Hepatocyte (in vitro differentiated cells): Measurements from ENCODE around the gene FBXO36. TPM values are rescaled to one million over a fixed set of nuclear protein-coding genes. Genes with fewer than 3 reads are reported as not detected.

Experiments used
- DNase-seq: peaks from one replicate; pipeline ENCODE4 v3.0.0-alpha.2; 2016; ENCODE audit warnings: low spot score
- H2AFZ ChIP-seq: fragments of 200-600 bp; sonication (generic); 2 replicates; pipeline ENCODE4 v1.6.0; 2016; ENCODE audit warnings: antibody characterized with exemption, mild to moderate bottlenecking
- H3K27ac ChIP-seq: fragments of 200-600 bp; sonication (generic); 2 replicates; pipeline ENCODE4 v1.5.1; 2016; ENCODE audit warnings: mild to moderate bottlenecking
- H3K27me3 ChIP-seq: fragments of 200-600 bp; sonication (generic); 2 replicates; pipeline ENCODE4 v1.6.1; 2016
- H3K36me3 ChIP-seq: fragments of 200-600 bp; sonication (generic); replicated peaks from 2 replicates; pipeline ENCODE4 v1.5.1; 2016; ENCODE audit warnings: low read depth; ENCODE audit not compliant: insufficient read depth
- H3K4me1 ChIP-seq: fragments of 200-600 bp; sonication (generic); 2 replicates; pipeline ENCODE4 v1.5.1; 2016; ENCODE audit warnings: mild to moderate bottlenecking, moderate library complexity; ENCODE audit not compliant: insufficient read depth
- H3K4me2 ChIP-seq: fragments of 200-600 bp; sonication (generic); 2 replicates; pipeline ENCODE4 v1.6.0; 2016
- H3K4me3 ChIP-seq: fragments of 200-600 bp; sonication (generic); 2 replicates; pipeline ENCODE4 v1.5.1; 2016; ENCODE audit warnings: mild to moderate bottlenecking
- H3K79me2 ChIP-seq: fragments of 200-600 bp; sonication (generic); 2 replicates; pipeline ENCODE4 v1.6.0; 2017; ENCODE audit warnings: mild to moderate bottlenecking
- H3K9me2 ChIP-seq: fragments of 200-600 bp; sonication (generic); replicated peaks from 2 replicates; pipeline ENCODE4 v1.6.0; 2017; ENCODE audit warnings: mild to moderate bottlenecking; ENCODE audit not compliant: insufficient read depth
- H3K9me3 ChIP-seq: fragments of 200-600 bp; sonication (generic); 2 replicates; pipeline ENCODE4 v1.5.1; 2016; ENCODE audit warnings: low read depth, mild to moderate bottlenecking
- H4K20me1 ChIP-seq: fragments of 200-600 bp; sonication (generic); 2 replicates; pipeline ENCODE4 v1.6.0; 2016; ENCODE audit warnings: mild to moderate bottlenecking; ENCODE audit not compliant: insufficient read depth, poor library complexity, severe bottlenecking
- CTCF ChIP-seq: fragments of 200-600 bp; sonication (generic); IDR thresholded peaks from 2 replicates; pipeline ENCODE4 v1.5.1; 2016; ENCODE audit warnings: antibody characterized with exemption, mild to moderate bottlenecking; ENCODE audit not compliant: poor library complexity
- EZH2 ChIP-seq: fragments of 200-600 bp; sonication (generic); IDR thresholded peaks from 2 replicates; pipeline ENCODE4 v1.6.1; 2016; ENCODE audit warnings: antibody characterized with exemption, mild to moderate bottlenecking, borderline replicate concordance
- EZH2phosphoT487 ChIP-seq: fragments of 200-600 bp; sonication (generic); IDR thresholded peaks from one replicate; pipeline ENCODE4 v1.6.1; 2018; ENCODE audit warnings: antibody characterized with exemption, mild to moderate bottlenecking, low read depth, moderate library complexity; ENCODE audit not compliant: unreplicated experiment, severe bottlenecking
- WGBS: methylation state at CpG from one replicate; pipeline ENCODE4 v1.1.6; 2016; ENCODE audit warnings: low lambda C conversion rate; ENCODE audit errors: missing lambda C conversion rate; 5-methylcytosine and 5-hydroxymethylcytosine counted together
- polyA plus RNA-seq: library from polyadenylated mRNA; unstranded; fragments of >200 nt; fragmentation: Nextera tagmentation; extraction: Ambion mirVana; gene quantifications from 2 replicates; pipeline ENCODE4 v1.2.1, GENCODE V29; 2016
- total RNA-seq: library from RNA; depleted of rRNA; stranded (reverse); fragments of >200 nt; gene quantifications from 2 replicates; pipeline ENCODE4 v1.2.3, GENCODE V29; 2014

Gene FBXO36
- total RNA-seq, result 2.8 and 6.1 TPM in 2 replicates
- polyA plus RNA-seq, result 2.6 and 3.8 TPM in 2 replicates

GRCh38 chr2:229922449-229923386 lies at the start of gene FBXO36:
Gene FBXO36, plus strand, starts transcription at chr2:229922503. Its CDS starts 11 bp downstream, at chr2:229922514.
- Histone ChIP-seq H4K20me1 (peaks cover 34% of the 10 kb centered on the region), H3K27ac (peak within 1 kb of the TSS; percentile 100), H3K9me2 (no peaks in the 10 kb centered on the region), H3K4me1 (peaks cover 5% of the 10 kb centered on the region), H3K4me3 (peak within 1 kb of the TSS; percentile 61), H2AFZ (peak within 1 kb of the TSS; percentile 73), H3K4me2 (peak within 1 kb of the TSS; percentile 84), H3K9me3 (no peaks in the 10 kb centered on the region), H3K36me3 (no peaks in the 10 kb centered on the region), H3K79me2 (peaks cover 74% of the 10 kb centered on the region), H3K27me3 (no peaks in the 10 kb centered on the region)
- TF ChIP-seq EZH2, result no peak
- no peak for TF ChIP-seq CTCF
- no peak for TF ChIP-seq EZH2phosphoT487
- DNase-seq, result peak; percentile 93
- 1% methylated on average over 60 of the region's 61 CpGs for WGBS

GRCh38 chr2:229873123-229873581 lies 49.2 kb upstream of the FBXO36 start:
- no peak for DNase-seq
- H3K9me2 ChIP-seq, result no peaks in the 10 kb centered on the region

GRCh38 chr2:229874647-229875046 lies 47.7 kb upstream of the FBXO36 start:
- Histone ChIP-seq H3K27ac (no peak overlapping the region), H3K27me3 (no peaks in the 10 kb centered on the region), H3K9me3 (no peaks in the 10 kb centered on the region), H3K79me2 (peaks cover 94% of the 10 kb centered on the region), H3K9me2 (no peaks in the 10 kb centered on the region), H3K4me2 (no peak overlapping the region), H2AFZ (no peak overlapping the region), H3K4me3 (no peak overlapping the region), H3K4me1 (peaks cover 11% of the 10 kb centered on the region), H4K20me1 (peaks cover 45% of the 10 kb centered on the region), H3K36me3 (no peaks in the 10 kb centered on the region)
- 88% methylated on average over 4 of the region's 4 CpGs for WGBS
- TF ChIP-seq CTCF (no peak), EZH2 (no peak), EZH2phosphoT487 (no peak)
- no peak for DNase-seq

More at GRCh38 chr2:229873123-229873581, 49.2 kb upstream of the FBXO36 start:
- no peaks in the 10 kb centered on the region for H3K9me3 ChIP-seq
- WGBS, result 92% methylated on average over 1 of the region's 1 CpG
- no peaks in the 10 kb centered on the region for H3K27me3 ChIP-seq
- H3K4me3 ChIP-seq, result no peak overlapping the region
- H3K4me2 ChIP-seq, result no peak overlapping the region
- peaks cover 59% of the 10 kb centered on the region for H4K20me1 ChIP-seq
- no peak overlapping the region for H2AFZ ChIP-seq
- H3K36me3 ChIP-seq, result no peaks in the 10 kb centered on the region
- peak overlapping the region; percentile 27 for H3K27ac ChIP-seq
- H3K79me2 ChIP-seq, result peaks cover 99% of the 10 kb centered on the region
- TF ChIP-seq EZH2 (no peak), CTCF (no peak), EZH2phosphoT487 (no peak)
- peaks cover 11% of the 10 kb centered on the region for H3K4me1 ChIP-seq
